Mucosa of gallbladder (tissue), 1 donor: ENCODE data around the gene PPAN. TPM values are rescaled to one million over a fixed set of nuclear protein-coding genes. Genes with fewer than 3 reads are reported as not detected.

Experiments
- DNase-seq: peaks from one replicate; pipeline ENCODE4 v3.0.0-alpha.2; 2020; ENCODE audit warnings: low spot score
- total RNA-seq: library from RNA; stranded (reverse); gene quantifications from one replicate; pipeline ENCODE4 v1.2.1, GENCODE V29; 2021
- donor health status: DM: no; HTN: no; CAD: no.

PPAN gene
- total RNA-seq, 1 donor from 2014 or later = 35.0 TPM

DNA sequence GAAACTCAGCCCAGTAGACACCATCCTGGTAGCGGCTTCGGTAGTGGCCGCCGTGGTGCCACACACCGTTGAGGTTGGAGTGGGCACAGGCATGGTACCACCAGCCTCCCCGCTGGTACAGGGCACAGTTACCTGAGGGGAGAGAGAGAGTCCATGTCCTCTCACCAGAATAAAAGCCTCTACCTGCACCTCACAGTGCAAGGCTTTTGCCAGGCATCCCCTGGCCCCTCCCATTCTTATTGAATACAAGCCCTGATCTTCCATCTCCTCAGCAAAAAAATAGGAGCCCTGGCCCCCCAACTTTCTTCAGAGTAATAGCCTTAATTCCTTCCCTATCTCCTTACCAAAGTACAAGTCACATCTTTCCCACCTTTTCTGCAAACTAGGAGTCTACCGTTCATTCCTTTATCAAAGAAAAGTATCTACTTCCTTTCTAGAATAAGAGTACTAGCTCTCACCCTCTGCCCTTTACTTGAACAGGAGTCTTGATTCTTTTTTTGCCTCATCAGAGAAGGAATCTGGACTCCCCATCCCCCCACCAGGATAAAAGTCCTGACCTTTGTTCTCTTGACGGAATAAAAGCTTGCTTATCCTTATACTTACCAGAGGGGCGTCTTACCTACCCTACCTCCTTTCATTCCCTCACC, 13.4 kb upstream of the PPAN start:
- no peak for DNase-seq

GRCh38 chr19:10093295-10094186, 12.6 kb upstream of the PPAN start:
- DNase-seq = no peak

GRCh38 chr19:10095622-10095947, 10.6 kb upstream of the PPAN start:
- DNase-seq = no peak

- peak; percentile 93 for DNase-seq
These were observed 10.1 kb upstream of the PPAN start for GRCh38 chr19:10095948-10096614.

- DNase-seq = no peak
These were observed 9.6 kb upstream of the PPAN start for GRCh38 chr19:10096615-10096963.

- DNase-seq = no peak
These were observed 5.9 kb upstream of the PPAN start for GRCh38 chr19:10100163-10100785.

- no peak for DNase-seq
These were observed 3.4 kb upstream of the PPAN start for GRCh38 chr19:10102787-10103236.

GRCh38 chr19:10104130-10104513, 2.0 kb upstream of the PPAN start:
- no peak for DNase-seq

DNA sequence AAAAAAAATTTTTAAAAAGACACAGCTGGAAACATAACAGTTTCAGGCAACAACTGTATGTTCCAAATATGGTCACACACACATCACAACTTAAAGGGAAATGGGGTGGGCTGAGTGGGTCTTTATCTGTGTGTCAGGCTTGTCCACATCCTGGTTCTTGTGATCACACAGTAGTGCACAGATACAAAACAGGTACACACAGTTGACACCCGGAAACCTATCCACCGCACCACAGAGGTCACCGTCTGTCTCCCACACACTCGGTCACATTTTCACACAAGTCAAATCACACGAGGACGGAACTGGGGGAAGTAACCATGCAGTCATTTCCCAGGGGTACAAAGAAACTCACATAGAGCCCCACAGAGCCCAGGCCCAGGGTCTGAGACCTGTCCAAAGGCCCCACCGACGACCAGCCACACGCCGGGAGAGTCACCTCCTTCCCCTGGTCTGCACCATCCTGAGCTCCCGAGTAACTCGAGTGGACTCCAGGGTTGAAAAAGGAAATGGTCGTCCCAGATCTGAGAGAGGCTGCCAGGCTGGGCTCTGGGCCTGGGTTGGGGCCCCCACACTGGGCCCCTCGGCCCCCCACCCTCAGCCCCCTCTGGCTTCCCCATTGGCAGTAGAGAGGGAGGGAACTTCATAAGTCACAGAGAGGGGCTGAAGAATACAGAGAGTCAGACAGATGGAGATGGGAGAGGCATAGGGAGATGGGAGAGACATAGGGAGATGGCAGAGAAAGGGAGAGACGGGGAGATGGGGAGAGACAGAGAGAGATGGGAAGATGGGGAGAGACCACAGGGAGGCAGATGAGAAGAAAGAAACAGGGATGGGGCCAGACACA, 1.3 kb upstream of the PPAN start:
- peak; percentile 61 for DNase-seq

GRCh38 chr19:10105509-10106099, 558 bp upstream of the PPAN start:
- DNase-seq = no peak

DNA sequence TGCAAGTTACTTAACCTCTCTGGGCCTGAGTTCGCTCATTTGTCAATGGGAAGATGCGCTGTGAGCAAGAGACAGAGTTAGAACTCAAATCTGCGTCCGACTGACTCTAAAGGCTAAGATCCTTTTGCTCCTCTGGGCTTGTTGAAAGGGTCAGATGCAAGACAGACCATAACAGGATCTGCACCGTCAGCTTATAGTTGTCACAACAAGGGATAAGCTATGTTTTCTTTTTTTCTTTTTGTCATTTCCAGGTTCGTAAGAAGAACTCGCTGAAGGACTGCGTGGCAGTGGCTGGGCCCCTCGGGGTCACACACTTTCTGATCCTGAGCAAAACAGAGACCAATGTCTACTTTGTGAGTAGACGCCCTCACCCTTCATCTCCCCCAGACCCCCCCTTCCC, 1.1 kb downstream of the PPAN start:
- DNase-seq = no peak

- no peak for DNase-seq
These were observed 1.7 kb downstream of the PPAN start for GRCh38 chr19:10107817-10108367.

- no peak for DNase-seq
These were observed 3.4 kb downstream of the PPAN start for GRCh38 chr19:10109528-10109927.

- no peak for DNase-seq
These were observed 4.2 kb downstream of the PPAN start for GRCh38 chr19:10110076-10110971.

DNA sequence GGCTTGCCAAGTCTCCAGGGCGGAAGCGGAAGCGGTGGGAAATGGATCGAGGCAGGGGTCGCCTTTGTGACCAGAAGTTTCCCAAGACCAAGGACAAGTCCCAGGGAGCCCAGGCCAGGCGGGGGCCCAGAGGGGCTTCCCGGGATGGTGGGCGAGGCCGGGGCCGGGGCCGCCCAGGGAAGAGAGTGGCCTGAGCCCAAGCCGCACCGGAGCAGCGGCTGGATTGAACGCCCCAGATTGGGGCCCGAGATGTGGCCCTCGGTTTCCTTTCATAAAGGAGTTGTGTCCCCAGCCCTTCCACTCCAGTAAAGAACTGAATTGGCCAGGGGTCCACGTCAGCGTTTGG, 4.8 kb downstream of the PPAN start:
- DNase-seq = no peak

DNA sequence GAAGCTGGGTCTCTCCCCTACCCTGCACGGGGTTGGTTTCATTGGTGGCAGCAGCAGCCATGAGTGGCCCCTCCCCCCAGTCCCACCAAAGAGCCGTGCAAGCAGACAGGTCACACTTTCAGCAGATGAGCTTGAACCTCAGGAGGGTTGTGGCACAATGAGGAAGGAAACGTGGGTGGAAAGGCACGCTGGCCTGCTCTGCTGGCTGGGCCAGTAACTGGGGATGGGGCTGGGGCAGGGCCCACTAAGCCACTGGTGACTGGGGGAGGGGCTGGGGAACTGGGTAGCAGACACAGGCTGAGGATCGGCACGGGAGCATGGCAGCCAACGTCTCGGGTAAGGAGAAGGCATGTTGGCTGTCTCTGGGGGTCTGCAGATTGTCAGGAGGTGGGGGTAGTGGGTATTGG, 5.2 kb downstream of the PPAN start, which contains the start of gene P2RY11:
Gene P2RY11, plus strand, starts transcription at position 289 of the 407 bp plus-strand sequence. Its CDS starts 29 bp downstream, at position 318.
- DNase-seq = no peak

DNA sequence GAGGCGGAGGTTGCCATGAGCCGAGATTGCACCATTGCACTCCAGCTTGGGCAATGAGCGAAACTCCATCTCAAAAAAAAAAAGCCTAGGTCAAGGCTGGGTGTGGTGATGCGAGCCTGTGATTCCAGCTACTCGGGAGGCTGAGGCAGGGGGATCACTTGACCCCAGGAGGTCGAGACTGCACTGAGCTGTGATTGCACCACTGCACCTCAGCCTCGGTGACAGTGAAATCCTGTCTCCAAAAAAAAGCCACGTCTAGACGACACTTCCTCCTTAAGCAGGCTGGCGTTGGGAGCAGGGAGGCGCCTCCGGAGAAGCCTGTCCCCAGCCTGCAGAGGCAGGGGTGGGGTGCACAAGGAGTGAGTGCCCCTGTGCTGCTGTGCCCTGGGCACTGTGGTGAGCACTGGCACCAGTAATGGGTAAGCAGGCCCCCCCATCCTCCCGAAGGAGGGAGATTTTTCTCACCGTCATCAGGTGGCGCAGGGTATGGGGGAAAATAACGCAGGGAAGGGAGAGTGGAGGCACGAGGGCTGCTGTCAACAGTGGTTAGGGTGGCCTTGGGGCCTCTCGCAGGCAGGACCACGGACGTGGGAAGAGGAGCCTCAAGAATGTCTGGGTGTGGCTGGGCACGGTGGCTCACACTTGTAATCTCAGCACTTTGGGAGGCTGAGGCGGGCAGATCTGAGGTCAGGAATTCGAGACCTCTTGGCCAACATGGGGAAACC, 6.0 kb downstream of the PPAN start:
- DNase-seq = no peak

GRCh38 chr19:10112895-10113591, 6.9 kb downstream of the PPAN start:
- no peak for DNase-seq
